HG02588 (cell line): ENCODE results near the gene LAMP1.
A peak's percentile ranks its signal among the peaks of the same experiment; 100 is the strongest.
"Not testable (repeated sequence)": the region's sequence is repeated elsewhere in the genome, so short reads cannot be mapped to it uniquely, and the experiment has no call there.

ENCODE experiments used
- ATAC-seq: cut with Tn5 transposase; IDR thresholded peaks from one replicate; pipeline ENCODE4 v1.9.1; 2021; ENCODE audit warnings: mild to moderate bottlenecking, moderate library complexity; ENCODE audit not compliant: unreplicated experiment

Gene LAMP1, protein sequence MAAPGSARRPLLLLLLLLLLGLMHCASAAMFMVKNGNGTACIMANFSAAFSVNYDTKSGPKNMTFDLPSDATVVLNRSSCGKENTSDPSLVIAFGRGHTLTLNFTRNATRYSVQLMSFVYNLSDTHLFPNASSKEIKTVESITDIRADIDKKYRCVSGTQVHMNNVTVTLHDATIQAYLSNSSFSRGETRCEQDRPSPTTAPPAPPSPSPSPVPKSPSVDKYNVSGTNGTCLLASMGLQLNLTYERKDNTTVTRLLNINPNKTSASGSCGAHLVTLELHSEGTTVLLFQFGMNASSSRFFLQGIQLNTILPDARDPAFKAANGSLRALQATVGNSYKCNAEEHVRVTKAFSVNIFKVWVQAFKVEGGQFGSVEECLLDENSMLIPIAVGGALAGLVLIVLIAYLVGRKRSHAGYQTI

DNA sequence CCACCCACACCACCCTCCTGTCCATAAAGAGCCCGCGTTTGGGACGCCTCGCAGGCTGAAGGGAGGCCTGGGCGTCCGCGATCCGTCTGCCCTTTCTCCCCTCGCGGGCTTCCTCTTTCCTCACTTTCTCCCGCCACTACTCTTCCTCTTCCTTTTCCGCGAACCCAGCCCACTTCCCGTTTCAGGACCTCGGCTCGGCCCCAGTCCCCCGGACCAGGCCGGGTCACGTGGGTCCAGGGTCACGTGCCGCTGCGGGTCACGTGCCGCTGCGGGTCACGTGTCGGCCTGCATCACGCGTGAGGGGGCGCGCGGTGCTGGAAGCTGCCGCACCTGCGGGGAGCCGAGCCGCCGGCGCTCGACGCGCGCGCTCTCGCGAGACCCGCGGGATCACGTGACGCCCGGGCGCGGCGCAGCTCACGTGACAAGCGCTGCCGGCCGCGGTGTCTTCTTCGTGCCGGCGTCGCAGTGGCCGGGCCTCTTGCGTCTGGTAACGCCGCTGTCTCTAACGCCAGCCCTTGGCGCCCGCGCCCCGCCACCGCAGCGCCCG is at the start of gene LAMP1:
LAMP1 (plus strand) TSS at position 417 of the 547 bp plus-strand sequence. CDS start 196 bp downstream, outside the sequence.
- ATAC-seq, result peak; percentile 82

DNA sequence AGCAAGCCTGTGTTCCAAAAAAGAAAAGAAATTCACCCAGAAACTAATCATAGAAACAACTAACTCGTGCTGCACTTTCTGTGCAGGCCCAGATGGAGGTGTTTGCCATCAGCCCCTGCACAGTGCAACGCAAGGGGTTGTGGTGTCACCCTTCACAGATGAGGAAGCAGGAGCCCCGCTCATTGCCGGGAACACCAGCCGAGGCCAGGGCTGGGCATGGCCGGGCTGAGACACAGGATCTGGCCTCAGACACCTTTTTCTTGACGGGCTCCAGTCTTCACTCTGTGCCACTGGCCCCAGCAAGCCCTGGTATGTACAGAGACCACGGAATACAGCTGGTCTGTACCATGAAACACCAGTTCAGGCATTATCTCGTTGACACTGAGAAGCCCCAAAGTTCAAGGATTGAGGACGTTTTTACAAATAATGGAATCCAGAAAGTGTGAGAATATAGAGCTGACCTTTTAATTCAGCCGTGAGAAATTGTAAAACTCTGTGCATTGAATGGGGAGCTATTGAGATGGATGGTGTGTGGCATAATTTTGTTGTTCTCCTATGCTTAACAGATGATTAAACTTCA is 44.4 kb upstream of the LAMP1 start:
- ATAC-seq, result no peak

GRCh38 chr13:113257908-113258307 is 39.1 kb upstream of the LAMP1 start:
- ATAC-seq, result not testable (repeated sequence)

DNA sequence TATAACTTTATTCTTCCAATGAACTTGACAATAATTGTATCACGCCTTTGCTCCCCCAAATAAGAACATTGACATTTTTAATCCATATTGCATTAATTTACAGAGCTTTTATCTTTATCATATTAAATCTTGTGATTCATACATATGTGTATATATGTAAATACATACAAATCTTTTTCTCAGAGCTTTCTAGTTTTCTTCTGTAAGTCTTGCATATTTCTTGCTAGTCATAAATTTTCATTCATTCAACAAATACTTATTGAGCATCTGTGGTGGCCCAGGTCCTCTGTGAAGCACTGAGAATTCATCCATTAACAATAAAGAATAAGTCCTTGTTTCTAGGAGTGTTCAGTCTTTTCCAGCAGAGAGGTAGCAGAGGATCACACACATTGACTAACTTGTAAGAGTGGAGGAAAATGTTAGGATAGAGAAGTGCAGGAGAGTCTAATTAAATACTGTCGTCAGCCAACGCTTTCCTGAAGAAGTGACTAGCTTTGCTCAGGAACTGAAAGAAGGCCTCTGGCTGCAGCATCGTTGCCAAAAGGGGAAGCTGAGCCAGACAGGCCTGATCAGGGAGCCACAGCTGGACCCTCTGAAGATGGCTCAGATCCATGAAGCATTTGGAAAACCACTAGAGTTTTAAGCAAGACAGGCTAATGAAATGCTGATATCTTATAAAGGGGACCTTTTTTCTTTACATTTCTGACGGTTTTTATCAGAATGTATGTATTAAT is 38.6 kb upstream of the LAMP1 start:
- no peak for ATAC-seq

GRCh38 chr13:113260996-113261395 is 36.0 kb upstream of the LAMP1 start:
- ATAC-seq, result no peak

GRCh38 chr13:113263016-113263415 is 34.0 kb upstream of the LAMP1 start:
- not testable (repeated sequence) for ATAC-seq

- ATAC-seq, result no peak
These were observed 29.2 kb upstream of the LAMP1 start for GRCh38 chr13:113267642-113268405.

GRCh38 chr13:113272031-113272430 is 25.0 kb upstream of the LAMP1 start:
- ATAC-seq, result no peak

DNA sequence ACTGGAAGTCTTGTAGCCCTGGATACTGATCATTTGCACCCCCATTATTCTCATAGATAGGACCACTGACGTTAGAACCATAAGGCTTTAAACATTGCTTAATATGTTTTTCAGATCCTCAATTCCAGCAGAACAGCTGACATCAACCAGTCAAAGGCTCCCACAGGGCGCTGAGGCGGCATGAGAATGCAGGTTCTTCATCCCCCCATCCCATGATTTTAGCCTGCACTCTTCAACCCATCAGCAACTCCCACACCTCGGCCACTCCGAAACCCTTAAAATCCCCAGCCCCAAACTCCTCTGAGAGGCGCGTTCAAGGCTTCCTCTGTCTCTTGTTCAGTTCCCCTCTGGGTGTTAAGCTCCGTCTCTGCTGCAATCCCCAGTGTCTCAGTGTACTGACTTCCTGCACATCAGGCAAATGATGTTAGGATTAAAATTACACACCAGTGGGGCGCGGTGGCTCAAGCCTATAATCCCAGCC is 24.3 kb upstream of the LAMP1 start:
- ATAC-seq, result no peak

DNA sequence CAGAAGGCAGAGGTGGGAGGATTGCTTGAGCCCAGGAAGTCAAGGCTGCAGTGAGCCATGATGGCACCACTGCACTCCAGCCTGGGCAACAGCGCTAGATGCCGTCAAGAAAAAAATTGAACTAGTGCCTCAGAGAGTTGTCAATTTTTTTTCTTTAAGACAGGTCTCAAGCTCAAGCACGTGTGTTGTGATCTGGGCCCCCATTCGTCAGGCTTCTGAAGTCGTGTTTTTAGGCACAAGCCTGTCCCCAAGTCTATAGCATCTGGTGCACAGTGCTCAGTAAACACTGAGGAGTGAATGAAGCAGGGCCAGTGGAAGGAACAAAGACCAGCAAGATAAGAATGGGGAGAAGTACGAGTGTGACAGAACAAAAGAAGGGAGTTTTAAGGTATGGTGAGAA is 23.7 kb upstream of the LAMP1 start:
- no peak for ATAC-seq

- ATAC-seq, result no peak
These were observed 23.0 kb upstream of the LAMP1 start for GRCh38 chr13:113273851-113274590.

DNA sequence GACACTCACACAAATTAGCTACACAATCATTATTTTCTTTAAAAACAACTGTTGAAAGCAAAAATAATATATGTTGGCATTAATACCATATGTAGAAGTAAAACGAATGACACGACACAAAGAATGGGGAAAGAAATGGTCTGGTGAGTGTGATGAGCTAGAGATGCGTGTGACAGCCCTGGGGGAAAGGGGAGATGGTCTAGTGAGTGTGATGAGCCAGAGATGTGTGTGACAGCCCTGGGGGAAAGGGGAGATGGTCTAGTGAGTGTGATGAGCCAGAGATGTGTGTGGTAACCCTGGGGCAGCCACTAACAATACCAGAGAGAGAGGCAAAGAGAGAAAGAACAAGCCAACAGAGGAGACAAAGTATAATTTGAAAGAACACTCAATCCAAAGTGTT is 22.3 kb upstream of the LAMP1 start:
- no peak for ATAC-seq

- ATAC-seq, result no peak
These were observed 21.7 kb upstream of the LAMP1 start for GRCh38 chr13:113275387-113275786.

DNA sequence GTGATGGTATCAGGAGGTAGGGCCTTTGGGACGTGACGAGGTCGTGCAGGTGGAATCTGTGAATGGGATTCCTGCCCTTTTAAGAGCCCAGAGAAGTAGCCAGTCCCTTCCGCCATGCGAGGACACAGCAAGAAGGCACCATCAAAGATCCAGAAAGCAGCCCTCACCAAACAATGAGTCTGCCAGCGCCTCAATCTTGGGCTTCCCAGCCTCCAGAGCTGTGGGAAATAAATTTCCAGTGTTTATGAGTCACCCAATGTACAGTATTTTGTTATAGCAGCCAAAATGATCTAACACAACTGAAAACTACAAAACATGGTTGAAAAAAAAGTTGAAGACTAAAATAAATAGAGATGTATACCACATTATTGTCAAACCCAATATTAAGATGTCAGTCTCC is 16.9 kb upstream of the LAMP1 start:
- no peak for ATAC-seq

- no peak for ATAC-seq
These were observed 13.1 kb upstream of the LAMP1 start for GRCh38 chr13:113283904-113284303.

- ATAC-seq, result no peak
These were observed 8.2 kb upstream of the LAMP1 start for GRCh38 chr13:113288880-113289279.

GRCh38 chr13:113291129-113291528 is 5.9 kb upstream of the LAMP1 start:
- ATAC-seq, result no peak

- no peak for ATAC-seq
These were observed 4.8 kb upstream of the LAMP1 start for GRCh38 chr13:113292021-113292862.

- no peak for ATAC-seq
These were observed 3.4 kb upstream of the LAMP1 start for GRCh38 chr13:113293686-113294085.
